ENCODE results near the gene ZFP69B. TPM values are rescaled to one million over a fixed set of nuclear protein-coding genes. Genes with fewer than 3 reads are reported as not detected.
A peak's percentile ranks its signal among the peaks of the same experiment; 100 is the strongest.

ZFP69B gene
- polyA plus RNA-seq, 3 donors: 0.20 to 0.67 TPM; not detected in 1

GRCh38 chr1:40462956-40463590, 12.8 kb downstream of the ZFP69B start:
- no peak overlapping the region for H3K9ac ChIP-seq (ENCODE audit: insufficient read depth, low read length, poor library complexity, severe bottlenecking)
- H3K4me1 ChIP-seq (ENCODE audit: control insufficient read depth in 1 of 2, insufficient read depth in 2 of 2, low read length in 2 of 2): no peaks in the 10 kb centered on the region
- DNase-seq: no peak
- no peak overlapping the region for H2AFZ ChIP-seq (ENCODE audit: insufficient read depth, low read depth, low read length, poor library complexity, severe bottlenecking)
- peak overlapping the region in 1 of 3 experiments; percentile 30 for H3K4me3 ChIP-seq (replicated peaks in 1 of 3; ENCODE audit: low read depth in 2 of 3, low read length in 3 of 3)
- no peak overlapping the region for H3K4me3 Mint-ChIP-seq
- no CpG with 5 or more reads among the region's 3 CpGs for WGBS (ENCODE audit: insufficient coverage)
- H3K9me3 Mint-ChIP-seq: peaks cover 55 to 97% (median 95%) of the 10 kb centered on the region in 7 donors
- no peak overlapping the region for H3K4me2 ChIP-seq (replicated peaks; ENCODE audit: extremely low read depth, low read length, poor library complexity, severe bottlenecking)
- intact Hi-C loops (cut with micrococcal nuclease): no loop called here
- H3K27ac ChIP-seq (ENCODE audit: low read depth in 1 of 2, low read length in 2 of 2): no peak overlapping the region
- peaks cover 0 to 1% (median under 1%) of the 10 kb centered on the region in 3 donors for H3K27me3 Mint-ChIP-seq (ENCODE audit: low read depth in 3 of 3)
- H3K27ac Mint-ChIP-seq: no peak overlapping the region
- no peak for TF ChIP-seq CTCF (IDR thresholded peaks at IDR 0.05)
- H3K4me1 Mint-ChIP-seq: no peaks in the 10 kb centered on the region
- peaks cover 66 to 100% of the 10 kb centered on the region in 2 donors for H3K9me3 ChIP-seq (replicated peaks in 1 of 2; ENCODE audit: control insufficient read depth in 1 of 2, insufficient read depth in 1 of 2, low read length in 2 of 2)
- no peaks in the 10 kb centered on the region for H3K79me2 ChIP-seq (ENCODE audit: insufficient read depth, low read length)
- no peaks in the 10 kb centered on the region for H4K20me1 ChIP-seq (ENCODE audit: insufficient read depth, low read length)
- peaks cover 16 to 50% of the 10 kb centered on the region in 2 donors for H3K36me3 ChIP-seq (replicated peaks in 1 of 2; ENCODE audit: control insufficient read depth in 1 of 2, insufficient read depth in 2 of 2, low read length in 2 of 2)
- no peaks in the 10 kb centered on the region for H3K27me3 ChIP-seq (ENCODE audit: control insufficient read depth in 2 of 2, insufficient read depth in 2 of 2, low read length in 2 of 2)
- H3K36me3 Mint-ChIP-seq: peaks cover 28 to 61% of the 10 kb centered on the region in 2 donors

- Mint-ChIP-seq H3K4me1 (no peaks in the 10 kb centered on the region), H3K9me3 (peaks cover 56 to 98% (median 92%) of the 10 kb centered on the region in 7 donors), H3K27ac (no peak overlapping the region), H3K4me3 (no peak overlapping the region), H3K36me3 (peaks cover 2 to 24% of the 10 kb centered on the region in 2 donors), H3K27me3 (ENCODE audit: low read depth in 3 of 3) (peaks cover 1% of the 10 kb centered on the region in 3 donors)
- Histone ChIP-seq H4K20me1 (ENCODE audit: insufficient read depth, low read length) (no peaks in the 10 kb centered on the region), H3K9me3 (replicated peaks in 1 of 2; ENCODE audit: control insufficient read depth in 1 of 2, insufficient read depth in 1 of 2, low read length in 2 of 2) (peaks cover 65 to 94% of the 10 kb centered on the region in 2 donors), H3K36me3 (replicated peaks in 1 of 2; ENCODE audit: control insufficient read depth in 1 of 2, insufficient read depth in 2 of 2, low read length in 2 of 2) (no peaks in the 10 kb centered on the region), H2AFZ (ENCODE audit: insufficient read depth, low read depth, low read length, poor library complexity, severe bottlenecking) (no peak overlapping the region), H3K9ac (ENCODE audit: insufficient read depth, low read length, poor library complexity, severe bottlenecking) (no peak overlapping the region), H3K27me3 (ENCODE audit: control insufficient read depth in 2 of 2, insufficient read depth in 2 of 2, low read length in 2 of 2) (no peaks in the 10 kb centered on the region), H3K4me2 (replicated peaks; ENCODE audit: extremely low read depth, low read length, poor library complexity, severe bottlenecking) (no peak overlapping the region), H3K4me1 (ENCODE audit: control insufficient read depth in 1 of 2, insufficient read depth in 2 of 2, low read length in 2 of 2) (no peaks in the 10 kb centered on the region), H3K79me2 (ENCODE audit: insufficient read depth, low read length) (no peaks in the 10 kb centered on the region), H3K4me3 (replicated peaks in 1 of 3; ENCODE audit: low read depth in 2 of 3, low read length in 3 of 3) (no peak overlapping the region), H3K27ac (ENCODE audit: low read depth in 1 of 2, low read length in 2 of 2) (no peak overlapping the region)
- DNase-seq: no peak
- no peak for TF ChIP-seq CTCF (IDR thresholded peaks at IDR 0.05)
- intact Hi-C loops (cut with micrococcal nuclease): no loop called here
- 80% methylated on average over 1 of the region's 2 CpGs for WGBS (ENCODE audit: insufficient coverage)
These were observed 19.1 kb downstream of the ZFP69B start for GRCh38 chr1:40469327-40469726.
